Stimulated activated CD4-positive, alpha-beta T cell treated with anti-CD3 and anti-CD28 coated beads, Interleukin-1b, Interleukin-23, amount 100 ng/mL, for 48 hours (primary cell): Measurements from ENCODE around the gene TRUB2.
"Not testable (repeated sequence)": the region's sequence is repeated elsewhere in the genome, so short reads cannot be mapped to it uniquely, and the experiment has no call there.

ENCODE experiments used
- DNase-seq: peaks from one replicate; pipeline ENCODE4 v3.0.0-alpha.2; 2020

TRUB2 gene

GRCh38 chr9:128339761-128340690 lies 17.8 kb upstream of the TRUB2 start, which contains the start of gene SLC27A4:
Gene SLC27A4 (plus strand): TSS chr9:128340527. CDS start chr9:128343133, 2,606 bp downstream.
- peak; percentile 73 for DNase-seq

- not testable (repeated sequence) for DNase-seq
Observed at GRCh38 chr9:128338852-128339614, 16.8 kb upstream of the TRUB2 start.

DNA sequence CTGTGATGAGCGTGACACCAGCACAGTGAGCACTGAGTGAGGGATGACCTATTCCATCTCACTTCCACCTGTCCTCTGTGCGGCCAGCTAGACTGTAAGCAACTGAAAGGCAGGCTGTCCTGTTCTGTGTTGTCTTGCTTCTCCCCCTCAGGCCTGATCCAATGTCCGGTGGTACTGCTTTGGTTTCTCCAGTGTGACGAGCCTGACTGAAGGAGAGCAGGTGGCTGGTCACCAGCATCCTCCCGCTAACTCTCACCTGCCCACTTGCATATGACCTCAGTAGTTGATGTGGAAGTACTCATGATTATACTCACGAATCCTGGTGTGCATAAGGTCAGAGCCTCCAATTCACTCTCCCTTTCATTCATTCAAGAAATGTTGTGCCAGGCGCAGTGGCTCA lies 15.7 kb upstream of the TRUB2 start:
- DNase-seq, result no peak

DNA sequence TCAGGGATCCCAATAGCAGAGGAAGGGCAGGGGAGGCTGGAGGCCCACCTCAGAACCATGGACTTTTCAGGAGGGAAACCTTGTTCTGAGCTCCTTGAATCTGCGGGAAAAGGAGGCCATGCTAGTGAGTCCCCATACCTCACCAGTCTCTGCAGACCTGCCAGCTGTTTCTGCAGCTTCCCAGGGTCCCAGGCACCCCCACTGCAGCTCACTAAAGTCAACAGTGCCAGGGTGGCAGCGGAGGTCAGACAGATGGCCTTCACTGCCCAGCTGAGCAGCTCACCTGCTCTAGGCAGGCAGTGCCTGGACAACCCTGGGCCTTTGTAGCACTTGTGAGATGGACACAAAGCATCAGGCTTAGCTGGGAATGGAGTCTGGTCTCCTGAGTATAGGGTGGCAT lies 13.7 kb upstream of the TRUB2 start:
- DNase-seq, result no peak

GRCh38 chr9:128335161-128335560 lies 12.9 kb upstream of the TRUB2 start:
- no peak for DNase-seq

GRCh38 chr9:128333451-128333869 lies 11.2 kb upstream of the TRUB2 start:
- DNase-seq, result no peak

DNA sequence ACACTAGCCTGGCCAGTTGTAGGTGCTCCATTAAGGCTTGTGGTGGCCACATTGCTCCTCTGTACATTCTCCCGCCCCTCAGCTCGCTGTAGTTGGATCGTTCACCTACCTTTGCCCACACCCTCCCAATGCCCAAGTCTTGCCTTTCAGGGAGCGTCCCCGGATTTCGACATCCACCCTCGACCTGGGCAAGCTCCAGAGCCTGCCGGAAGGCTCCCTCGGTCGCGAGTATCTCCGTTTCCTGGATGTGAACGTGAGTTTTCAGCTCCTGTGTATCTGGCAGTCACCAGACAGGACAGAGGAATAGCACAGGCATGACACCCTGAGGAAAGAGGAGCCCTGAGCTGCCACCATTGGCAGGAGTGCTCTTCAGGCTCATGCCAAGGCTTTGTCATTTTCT lies 3.4 kb upstream of the TRUB2 start:
- DNase-seq, result no peak

- DNase-seq, result no peak
Observed at GRCh38 chr9:128324401-128324800, 2.2 kb upstream of the TRUB2 start.

- no peak for DNase-seq
Observed at GRCh38 chr9:128323791-128324190, 1.5 kb upstream of the TRUB2 start.

- no peak for DNase-seq
Observed at GRCh38 chr9:128323212-128323730, 1.0 kb upstream of the TRUB2 start.

DNA sequence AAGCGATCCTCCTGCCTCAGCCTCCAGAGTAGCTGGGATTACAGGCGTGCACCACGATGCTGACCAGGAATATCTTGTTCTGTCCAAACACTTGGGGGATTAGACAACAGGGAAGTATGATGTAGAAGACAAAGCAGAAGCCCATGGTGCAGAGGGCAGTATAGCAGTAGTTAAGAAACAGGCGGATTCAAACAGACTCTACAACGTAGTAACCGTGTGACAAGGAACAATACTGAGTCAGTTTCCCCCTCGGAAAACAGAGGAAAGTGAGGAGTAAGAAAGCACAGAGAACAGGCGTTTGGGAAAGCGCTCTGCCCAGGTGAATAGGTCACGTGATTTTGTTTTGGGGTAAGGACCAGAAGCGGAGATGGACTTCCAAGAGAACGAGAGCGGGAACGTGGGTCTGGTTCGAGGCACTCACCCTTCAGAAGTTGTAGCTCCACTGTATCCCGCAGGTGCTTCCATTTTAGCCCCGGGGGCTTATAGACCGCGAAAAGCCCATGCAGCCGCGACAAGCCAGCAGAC lies 306 bp downstream of the TRUB2 start:
- no peak for DNase-seq

- no peak for DNase-seq
Observed at GRCh38 chr9:128321343-128321742, 904 bp downstream of the TRUB2 start.

GRCh38 chr9:128317629-128318028 lies 4.6 kb downstream of the TRUB2 start:
- no peak for DNase-seq

DNA sequence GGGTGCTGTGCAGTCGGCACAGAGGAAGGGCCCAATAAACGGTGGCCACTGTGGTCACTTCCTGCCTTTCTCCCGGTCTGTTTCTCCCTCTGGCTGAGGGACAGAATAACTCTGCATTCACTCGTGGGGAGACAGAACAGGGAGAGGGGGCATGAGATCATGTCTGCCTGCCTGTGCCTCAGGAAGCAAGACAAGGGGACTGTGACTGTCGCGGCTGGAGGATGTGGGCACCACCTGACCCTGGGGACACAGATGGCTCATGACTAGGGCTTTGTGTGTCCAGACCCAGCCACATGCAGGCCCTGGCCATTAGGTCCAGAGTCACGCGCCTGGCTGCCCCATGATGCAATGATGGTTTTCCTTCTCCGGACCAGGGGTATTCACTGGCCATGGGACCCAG lies 5.8 kb downstream of the TRUB2 start:
- no peak for DNase-seq

GRCh38 chr9:128314697-128315096 lies 7.5 kb downstream of the TRUB2 start:
- no peak for DNase-seq

DNA sequence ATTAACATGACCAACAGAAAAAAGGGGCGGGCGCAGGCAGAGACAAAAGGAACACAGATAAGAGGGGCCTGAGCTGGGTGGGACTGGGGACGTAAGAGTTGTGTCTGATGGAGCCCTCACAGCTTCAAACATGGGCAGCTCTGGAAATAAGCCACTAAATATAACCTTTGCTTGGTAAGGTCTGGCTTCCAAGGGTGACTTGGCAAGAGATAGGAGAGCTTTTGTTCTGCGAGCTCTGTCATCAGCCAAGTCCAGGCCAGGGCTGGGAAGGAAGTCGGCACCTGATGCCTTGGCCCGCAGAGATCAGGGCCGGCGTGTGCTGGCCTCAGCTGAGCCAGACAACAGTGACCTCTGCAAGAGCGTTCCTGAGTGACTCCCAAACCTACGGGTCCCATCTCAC lies 11.8 kb downstream of the TRUB2 start:
- no peak for DNase-seq

GRCh38 chr9:128309551-128309950 lies 12.7 kb downstream of the TRUB2 start:
- no peak for DNase-seq

DNA sequence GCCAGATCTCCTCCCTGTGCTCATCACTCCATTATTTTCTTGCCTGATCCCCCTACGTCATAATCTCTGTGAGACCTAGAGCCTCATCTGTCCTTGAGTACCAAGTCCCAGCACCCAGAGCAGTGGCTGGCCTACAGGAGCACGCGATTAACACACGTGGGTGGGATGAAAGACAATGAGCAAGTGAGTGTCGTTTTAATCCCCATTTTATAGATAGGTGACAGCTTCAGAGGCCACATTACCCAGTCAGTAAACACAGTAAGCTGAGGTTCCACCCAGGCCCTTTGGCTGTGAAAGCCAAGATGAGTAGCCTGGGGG lies 17.3 kb downstream of the TRUB2 start:
- no peak for DNase-seq

- DNase-seq, result no peak
Observed at GRCh38 chr9:128304136-128304970, 17.9 kb downstream of the TRUB2 start.

DNA sequence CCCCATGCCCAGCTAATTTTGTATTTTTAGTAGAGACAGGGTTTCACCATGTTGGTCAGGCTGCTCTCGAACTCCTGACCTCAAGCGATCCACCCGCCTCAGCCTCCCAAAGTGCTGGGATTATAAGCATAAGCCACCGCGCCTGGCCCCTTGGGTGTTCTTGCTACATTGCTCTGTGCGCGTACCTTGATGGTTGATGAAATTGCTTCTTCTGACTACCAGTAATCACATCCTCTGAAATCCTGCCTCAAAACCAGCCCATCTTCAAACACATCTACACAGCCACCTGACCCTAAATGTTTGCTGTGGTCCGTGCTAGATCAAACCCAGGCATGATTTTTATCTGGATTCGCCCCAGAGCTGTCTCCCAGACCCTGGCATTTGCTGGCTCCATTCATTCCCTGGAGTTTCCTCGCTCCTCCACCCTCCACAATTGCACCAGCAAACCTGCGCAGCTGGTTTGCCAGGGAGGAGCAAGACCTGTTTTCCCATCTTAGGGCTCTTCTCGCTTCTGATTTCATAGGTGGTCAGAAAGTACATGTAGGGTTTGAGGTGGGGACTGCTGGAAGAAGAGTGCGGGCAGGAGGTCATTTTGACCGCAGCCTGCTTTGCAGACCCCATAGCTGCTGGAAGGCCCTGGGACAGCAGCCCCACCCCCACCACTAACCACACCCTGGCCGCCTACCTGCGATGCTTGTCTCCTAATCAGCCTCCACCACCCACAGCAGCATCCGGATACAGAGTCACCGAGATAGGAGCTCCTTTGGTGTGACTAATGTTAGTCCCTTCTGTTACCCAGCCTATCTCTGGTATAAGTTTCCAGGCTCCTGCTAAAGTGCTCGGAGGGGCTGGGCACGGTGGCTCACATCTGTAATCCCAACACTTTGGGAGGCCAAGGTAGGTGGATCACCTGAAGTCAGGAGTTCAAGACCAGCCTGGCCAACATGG lies 23.4 kb downstream of the TRUB2 start:
- no peak for DNase-seq

- DNase-seq, result no peak
Observed at GRCh38 chr9:128297221-128297773, 24.9 kb downstream of the TRUB2 start.
